Fibroblast of mammary gland (primary cell): Measurements from ENCODE around the gene KCNA3.

Experiments used
- DNase-seq: peaks from one replicate; pipeline ENCODE4 v3.0.0-alpha.2; 2010; ENCODE audit warnings: low read depth
- H3K4me3 ChIP-seq: 2 replicates; pipeline ENCODE4 v1.5.1; 2011; ENCODE audit warnings: low read depth, mild to moderate bottlenecking, low read length, moderate library complexity; ENCODE audit not compliant: control insufficient read depth
- CTCF ChIP-seq: conservative IDR thresholded peaks from 2 replicates; pipeline ENCODE4 v1.5.1; 2011; ENCODE audit warnings: low read depth, low read length, inconsistent platforms; ENCODE audit not compliant: control insufficient read depth, insufficient read depth

Gene KCNA3

GRCh38 chr1:110673805-110674336 lies 869 bp downstream of the KCNA3 start:
- H3K4me3 ChIP-seq: no peak overlapping the region
- TF ChIP-seq CTCF: no peak

GRCh38 chr1:110673197-110673701 lies 1.5 kb downstream of the KCNA3 start:
- H3K4me3 ChIP-seq: no peak overlapping the region
- no peak for TF ChIP-seq CTCF
- no peak for DNase-seq

More at GRCh38 chr1:110673805-110674336, 869 bp downstream of the KCNA3 start:
- DNase-seq: no peak

GRCh38 chr1:110672753-110673108 lies 2.0 kb downstream of the KCNA3 start:
- TF ChIP-seq CTCF: no peak
- H3K4me3 ChIP-seq: no peak overlapping the region
- DNase-seq: no peak

GRCh38 chr1:110672001-110672752 lies 2.6 kb downstream of the KCNA3 start:
- H3K4me3 ChIP-seq: no peak overlapping the region
- peak; percentile 31 for DNase-seq
- TF ChIP-seq CTCF: no peak

- H3K4me3 ChIP-seq: no peak overlapping the region
- no peak for TF ChIP-seq CTCF
- DNase-seq: no peak
Observed at GRCh38 chr1:110671361-110671760, 3.4 kb downstream of the KCNA3 start.

GRCh38 chr1:110668549-110668948 lies 6.2 kb downstream of the KCNA3 start:
- no peak for DNase-seq
- no peak for TF ChIP-seq CTCF
- H3K4me3 ChIP-seq: no peak overlapping the region
